HepG2 (cell line): ENCODE results near the gene CECR2. TPM values are rescaled to one million over a fixed set of nuclear protein-coding genes. Genes with fewer than 3 reads are reported as not detected.

Experiments used
- ARID5B ChIP-seq: IDR thresholded peaks from 2 replicates; pipeline ENCODE4 v1.4.0; 2020; ENCODE audit warnings: mild to moderate bottlenecking, missing genetic modification reagents
- ARNT ChIP-seq: fragments of 450-650 bp; IDR thresholded peaks from 2 replicates; pipeline ENCODE4 v1.6.1; 2017
- CREB1 ChIP-seq, 2 experiments: fragments of 450-650 bp in 1 of 2; IDR thresholded peaks; 2 replicates each; pipeline ENCODE4 v1.6.1; 2016 to 2017; ENCODE audit warnings: control low read depth in 1 of 2, mild to moderate bottlenecking in 1 of 2, missing compliant biosample characterization in 1 of 2, missing genetic modification characterization in 1 of 2
- CREM ChIP-seq, 2 experiments: sonication (generic) in 1 of 2; formaldehyde crosslinking in 1 of 2; IDR thresholded peaks; 2 replicates each; pipeline versions ENCODE4 v1.4.0 to v1.6.1; 2016 to 2020; ENCODE audit warnings: antibody characterized with exemption in 1 of 2, mild to moderate bottlenecking in 1 of 2, missing genetic modification reagents in 1 of 2
- ELF4 ChIP-seq: sonication (generic); formaldehyde crosslinking; IDR thresholded peaks from 2 replicates; pipeline ENCODE4 v1.5.0; 2020; ENCODE audit warnings: missing genetic modification reagents, mild to moderate bottlenecking, moderate library complexity, borderline replicate concordance
- ETV5 ChIP-seq: IDR thresholded peaks from 2 replicates; pipeline ENCODE4 v1.6.1; 2018; ENCODE audit warnings: missing biosample characterization, missing genetic modification reagents, inconsistent platforms, borderline replicate concordance
- GATAD2A ChIP-seq: IDR thresholded peaks from 2 replicates; pipeline ENCODE4 v1.6.1; 2016
- MYC ChIP-seq: sonication (generic); formaldehyde crosslinking; IDR thresholded peaks from 2 replicates; pipeline ENCODE4 v1.9.0; 2021; ENCODE audit warnings: missing genetic modification reagents, borderline replicate concordance
- NR3C1 ChIP-seq: sonication (generic); formaldehyde crosslinking; IDR thresholded peaks from 2 replicates; pipeline ENCODE4 v1.4.0; 2020; ENCODE audit warnings: missing genetic modification reagents
- PATZ1 ChIP-seq: sonication (generic); formaldehyde crosslinking; IDR thresholded peaks from 2 replicates; pipeline ENCODE4 v1.4.0; 2020; ENCODE audit warnings: missing genetic modification reagents
- PRPF4 ChIP-seq: fragments of 200-400 bp; formaldehyde crosslinking; IDR thresholded peaks from 2 replicates; pipeline ENCODE4 v1.6.1; 2016; ENCODE audit warnings: low read length, low read depth; ENCODE audit not compliant: poor library complexity, severe bottlenecking
- SOX5 ChIP-seq: IDR thresholded peaks from 2 replicates; pipeline ENCODE4 v1.6.1; 2016; ENCODE audit warnings: borderline replicate concordance
- SRF ChIP-seq: IDR thresholded peaks from 2 replicates; pipeline ENCODE4 v1.6.1; 2011; ENCODE audit warnings: mild to moderate bottlenecking, low read depth, low read length, moderate library complexity
- TBL1XR1 ChIP-seq: fragments of 150-350 bp; IDR thresholded peaks from 2 replicates; pipeline ENCODE4 v1.6.1; 2014; ENCODE audit warnings: borderline replicate concordance, low read length; ENCODE audit not compliant: partially characterized antibody
- U2AF2 ChIP-seq: fragments of 200-400 bp; formaldehyde crosslinking; IDR thresholded peaks from 2 replicates; pipeline ENCODE4 v1.6.1; 2017; ENCODE audit warnings: low read depth, mild to moderate bottlenecking, low read length
- ZBTB26 ChIP-seq: IDR thresholded peaks from 2 replicates; pipeline ENCODE4 v1.6.1; 2016; ENCODE audit warnings: missing compliant biosample characterization, missing genetic modification reagents, borderline replicate concordance
- ZNF639 ChIP-seq: conservative IDR thresholded peaks from 2 replicates; pipeline ENCODE4 v1.6.1; 2018; ENCODE audit warnings: missing genetic modification reagents
- ZNF704 ChIP-seq: sonication (generic); formaldehyde crosslinking; IDR thresholded peaks from 2 replicates; pipeline ENCODE4 v1.8.1; 2023; ENCODE audit warnings: mild to moderate bottlenecking, inconsistent platforms, moderate library complexity, missing genetic modification reagents, borderline replicate concordance
- polyA plus RNA-seq, 8 experiments: library from polyadenylated mRNA; depleted of rRNA in 3 of 8; stranded (reverse) in 7 of 8; unstranded in 1 of 8; fragments of >200 nt; fragmentation: Illumina TruSeq in 4 of 8; extraction: Trizol in 4 of 8; gene quantifications; 2 replicates each; pipeline versions ENCODE4 v1.2.1 to v1.2.3, GENCODE V29; 2011 to 2016; ENCODE audit warnings: low read depth in 4 of 8, missing spikeins in 1 of 8, mixed read lengths in 1 of 8; ENCODE audit not compliant: insufficient read depth in 1 of 8
- total RNA-seq, 5 experiments: library from RNA; depleted of rRNA; stranded (reverse); fragments of >200 nt; fragmentation: Illumina TruSeq; extraction: Trizol; gene quantifications; 2 replicates each; pipeline ENCODE4 v1.2.3, GENCODE V29; 2016; ENCODE audit warnings: low read depth in 1 of 5

Gene CECR2
- total and polyA plus RNA-seq, 2 of the 13 experiments (the other 11 are each of a cell fraction or from before 2014, with no cell fraction given), result not detected

- peak; percentile 77 for TF ChIP-seq ARID5B (CRISPR knock-in tag)
- TF ChIP-seq MYC (CRISPR knock-in tag), result peak; percentile 22; the same call in 1 of the 2 replicates
- 0 out of 2 replicates have a peak, but pooled peaks have one; percentile 15 for TF ChIP-seq ZBTB26 (CRISPR knock-in tag)
- TF ChIP-seq PATZ1 (CRISPR knock-in tag), result 0 out of 2 replicates have a peak, but pooled peaks have one; percentile 41
- TF ChIP-seq ARNT, result no peak
- no peak for TF ChIP-seq SRF
- no peak for TF ChIP-seq CREB1 (IDR thresholded peaks at IDR 0.05)
- no peak for TF ChIP-seq CREB1 (CRISPR knock-in tag; IDR thresholded peaks at IDR 0.05)
- TF ChIP-seq ZNF704 (CRISPR knock-in tag), result no peak
- no peak for TF ChIP-seq ETV5 (CRISPR knock-in tag)
- 0 out of 2 replicates have a peak, but pooled peaks have one; percentile 12 for TF ChIP-seq SOX5 (CRISPR knock-in tag)
- TF ChIP-seq GATAD2A, result peak; percentile 45; the same call in 1 of the 2 replicates
- TF ChIP-seq ELF4, result no peak
- no peak for TF ChIP-seq NR3C1 (CRISPR knock-in tag)
- no peak for TF ChIP-seq PRPF4
- no peak for TF ChIP-seq ZNF639
- TF ChIP-seq U2AF2, result no peak
- peak; percentile 41 for TF ChIP-seq TBL1XR1
- peak; percentile 41; the same call in 1 of the 2 replicates for TF ChIP-seq CREM (IDR thresholded peaks at IDR 0.05)
- no peak for TF ChIP-seq CREM (CRISPR knock-in tag; IDR thresholded peaks at IDR 0.05)
These were observed 193.9 kb downstream of the CECR2 start, which contains the start of gene SLC25A18 (continued) for GRCh38 chr22:17562906-17563870.
